KMS-11 (cell line): Measurements from ENCODE around the gene PEAR1.

ENCODE experiments used
- H2AFZ ChIP-seq: fragments of 200-600 bp; sonication (generic); 2 replicates; pipeline ENCODE4 v1.6.1; 2016; ENCODE audit warnings: antibody characterized with exemption, mixed run types, low read depth
- H3K27ac ChIP-seq: fragments of 200-600 bp; sonication (generic); 2 replicates; pipeline ENCODE4 v1.6.1; 2016; ENCODE audit warnings: mild to moderate bottlenecking, mixed run types
- H3K27me3 ChIP-seq: fragments of 200-600 bp; sonication (generic); 2 replicates; pipeline ENCODE4 v1.6.1; 2017; ENCODE audit warnings: mild to moderate bottlenecking, low read depth, mixed run types, moderate library complexity; ENCODE audit not compliant: insufficient read depth
- H3K36me3 ChIP-seq: fragments of 200-600 bp; sonication (generic); 2 replicates; pipeline ENCODE4 v1.6.1; 2017; ENCODE audit warnings: mild to moderate bottlenecking, mixed run types; ENCODE audit not compliant: insufficient read depth
- H3K4me1 ChIP-seq: fragments of 200-600 bp; sonication (generic); 2 replicates; pipeline ENCODE4 v1.6.1; 2016; ENCODE audit warnings: mild to moderate bottlenecking, low read depth, mixed run types; ENCODE audit not compliant: poor library complexity, severe bottlenecking
- H3K4me2 ChIP-seq: fragments of 200-600 bp; sonication (generic); 2 replicates; pipeline ENCODE4 v1.7.0; 2016; ENCODE audit warnings: mild to moderate bottlenecking, mixed run types
- H3K4me3 ChIP-seq: fragments of 200-600 bp; sonication (generic); IDR thresholded peaks from 2 replicates; pipeline ENCODE4 v1.6.1; 2017; ENCODE audit warnings: low read depth, low read length, mixed read lengths; ENCODE audit not compliant: insufficient read depth
- H3K79me2 ChIP-seq: fragments of 200-600 bp; sonication (generic); 2 replicates; pipeline ENCODE4 v1.6.1; 2016; ENCODE audit warnings: low read depth, mixed run types; ENCODE audit not compliant: insufficient read depth
- H3K9ac ChIP-seq: fragments of 200-600 bp; sonication (generic); 2 replicates; pipeline ENCODE4 v1.6.1; 2016; ENCODE audit warnings: mild to moderate bottlenecking, mixed run types
- H4K20me1 ChIP-seq: fragments of 200-600 bp; sonication (generic); 2 replicates; pipeline ENCODE4 v1.6.1; 2016; ENCODE audit warnings: mild to moderate bottlenecking, mixed run types; ENCODE audit not compliant: insufficient read depth
- CTCF ChIP-seq: fragments of 200-600 bp; sonication (generic); conservative IDR thresholded peaks from 2 replicates; pipeline ENCODE4 v1.6.1; 2017; ENCODE audit warnings: low read depth, mild to moderate bottlenecking, antibody characterized with exemption, low read length, moderate library complexity, mixed read lengths

The PEAR1 gene

GRCh38 chr1:156942176-156942575, 48.7 kb downstream of the PEAR1 start:
- H3K36me3 ChIP-seq, result no peaks in the 10 kb centered on the region
- H3K9ac ChIP-seq, result no peak overlapping the region
- H3K27me3 ChIP-seq, result no peaks in the 10 kb centered on the region

GRCh38 chr1:156942576-156942975, 49.1 kb downstream of the PEAR1 start:
- Histone ChIP-seq H3K27me3 (no peaks in the 10 kb centered on the region), H3K9ac (no peak overlapping the region), H2AFZ (no peak overlapping the region), H3K4me2 (no peak overlapping the region), H3K36me3 (no peaks in the 10 kb centered on the region), H4K20me1 (no peaks in the 10 kb centered on the region), H3K4me1 (no peaks in the 10 kb centered on the region), H3K4me3 (no peak overlapping the region), H3K27ac (no peak overlapping the region), H3K79me2 (no peaks in the 10 kb centered on the region)
- TF ChIP-seq CTCF, result no peak

More at GRCh38 chr1:156942176-156942575, 48.7 kb downstream of the PEAR1 start:
- Histone ChIP-seq H3K27ac (no peak overlapping the region), H4K20me1 (no peaks in the 10 kb centered on the region), H2AFZ (no peak overlapping the region), H3K4me2 (no peak overlapping the region), H3K79me2 (no peaks in the 10 kb centered on the region), H3K4me1 (no peaks in the 10 kb centered on the region), H3K4me3 (no peak overlapping the region)
- no peak for TF ChIP-seq CTCF

- H3K36me3 ChIP-seq, result no peaks in the 10 kb centered on the region
- no peak overlapping the region for H3K4me3 ChIP-seq
- H3K4me1 ChIP-seq, result no peaks in the 10 kb centered on the region
- H3K79me2 ChIP-seq, result no peaks in the 10 kb centered on the region
- no peak overlapping the region for H3K27ac ChIP-seq
- TF ChIP-seq CTCF, result no peak
- H4K20me1 ChIP-seq, result no peaks in the 10 kb centered on the region
- H3K4me2 ChIP-seq, result no peak overlapping the region
- no peaks in the 10 kb centered on the region for H3K27me3 ChIP-seq
- no peak overlapping the region for H3K9ac ChIP-seq
- no peak overlapping the region for H2AFZ ChIP-seq
Observed at GRCh38 chr1:156943756-156944155, 50.2 kb downstream of the PEAR1 start.

GRCh38 chr1:156944268-156944667, 50.8 kb downstream of the PEAR1 start:
- Histone ChIP-seq H2AFZ (no peak overlapping the region), H3K79me2 (no peaks in the 10 kb centered on the region), H3K4me1 (no peaks in the 10 kb centered on the region), H3K4me3 (no peak overlapping the region), H3K27ac (no peak overlapping the region), H3K9ac (no peak overlapping the region), H4K20me1 (no peaks in the 10 kb centered on the region), H3K36me3 (no peaks in the 10 kb centered on the region), H3K27me3 (no peaks in the 10 kb centered on the region), H3K4me2 (no peak overlapping the region)
- TF ChIP-seq CTCF, result no peak
